Breast epithelium (tissue), 3 donors: ENCODE measurements around the gene NEUROD2.
"Not testable (repeated sequence)": the region's sequence is repeated elsewhere in the genome, so short reads cannot be mapped to it uniquely, and the experiment has no call there.

Experiments
- POLR2A ChIP-seq: fragments of 450-650 bp; IDR thresholded peaks from one replicate; pipeline ENCODE4 v1.6.1; 2016; ENCODE audit warnings: antibody characterized with exemption, mild to moderate bottlenecking, moderate library complexity
- POLR2AphosphoS5 ChIP-seq, 3 donors: sonication (generic); formaldehyde crosslinking; IDR thresholded peaks; one replicate each; pipeline ENCODE4 v1.6.1; 2017; ENCODE audit warnings: antibody characterized with exemption in 3 of 3
- TF ChIP-seq, protein P1 (sequence below), 3 donors: fragments of 450-650 bp; IDR thresholded peaks; one replicate each; pipeline ENCODE4 v1.5.1; 2016 to 2017; ENCODE audit warnings: antibody characterized with exemption in 3 of 3, mild to moderate bottlenecking in 3 of 3, moderate library complexity in 3 of 3

- TF ChIP-seq, protein P1, sequence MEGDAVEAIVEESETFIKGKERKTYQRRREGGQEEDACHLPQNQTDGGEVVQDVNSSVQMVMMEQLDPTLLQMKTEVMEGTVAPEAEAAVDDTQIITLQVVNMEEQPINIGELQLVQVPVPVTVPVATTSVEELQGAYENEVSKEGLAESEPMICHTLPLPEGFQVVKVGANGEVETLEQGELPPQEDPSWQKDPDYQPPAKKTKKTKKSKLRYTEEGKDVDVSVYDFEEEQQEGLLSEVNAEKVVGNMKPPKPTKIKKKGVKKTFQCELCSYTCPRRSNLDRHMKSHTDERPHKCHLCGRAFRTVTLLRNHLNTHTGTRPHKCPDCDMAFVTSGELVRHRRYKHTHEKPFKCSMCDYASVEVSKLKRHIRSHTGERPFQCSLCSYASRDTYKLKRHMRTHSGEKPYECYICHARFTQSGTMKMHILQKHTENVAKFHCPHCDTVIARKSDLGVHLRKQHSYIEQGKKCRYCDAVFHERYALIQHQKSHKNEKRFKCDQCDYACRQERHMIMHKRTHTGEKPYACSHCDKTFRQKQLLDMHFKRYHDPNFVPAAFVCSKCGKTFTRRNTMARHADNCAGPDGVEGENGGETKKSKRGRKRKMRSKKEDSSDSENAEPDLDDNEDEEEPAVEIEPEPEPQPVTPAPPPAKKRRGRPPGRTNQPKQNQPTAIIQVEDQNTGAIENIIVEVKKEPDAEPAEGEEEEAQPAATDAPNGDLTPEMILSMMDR (IDR thresholded peaks at IDR 0.05): not testable (repeated sequence)
- TF ChIP-seq POLR2AphosphoS5 (IDR thresholded peaks at IDR 0.05); POLR2A: not testable (repeated sequence)
Observed at GRCh38 chr17:39590180-39590579, 17.5 kb downstream of the NEUROD2 start.
